Measurements from ENCODE around the gene ZNF521.

- TF ChIP-seq YY1 (IDR thresholded peaks at IDR 0.05) (no peak), CTCF (IDR thresholded peaks at IDR 0.05; ENCODE audit: low read depth, low read length, missing input control) (no peak), MAX (IDR thresholded peaks at IDR 0.05) (no peak), RAD21 (IDR thresholded peaks at IDR 0.05) (no peak), REST (IDR thresholded peaks at IDR 0.05) (no peak), FOXA2 (IDR thresholded peaks at IDR 0.05) (no peak), JUND (IDR thresholded peaks at IDR 0.05) (no peak), TAF1 (conservative IDR thresholded peaks at IDR 0.05) (no peak), EGR1 (IDR thresholded peaks at IDR 0.05; ENCODE audit: low read depth in 2 of 2) (no peak), ZBTB33 (IDR thresholded peaks at IDR 0.05) (no peak), RXRA (IDR thresholded peaks at IDR 0.05) (no peak), FOXA1 (IDR thresholded peaks at IDR 0.05) (no peak)
Measured at GRCh38 chr18:25016181-25016580, 335.8 kb downstream of the ZNF521 start.
